Loucy (cell line): ENCODE results near the gene SMO.

Source experiments
- H2AFZ ChIP-seq: fragments of 200-600 bp; sonication (generic); 2 replicates; pipeline ENCODE4 v1.6.0; 2016; ENCODE audit warnings: antibody characterized with exemption, mild to moderate bottlenecking, low read length, moderate library complexity
- H3F3A ChIP-seq: fragments of 200-600 bp; 2 replicates; pipeline ENCODE4 v1.6.0; 2016; ENCODE audit warnings: antibody characterized with exemption, low read depth, mild to moderate bottlenecking
- H3K27me3 ChIP-seq: fragments of 200-600 bp; sonication (generic); 2 replicates; pipeline ENCODE4 v1.6.1; 2014; ENCODE audit warnings: low read length, mild to moderate bottlenecking; ENCODE audit not compliant: insufficient read depth, poor library complexity, severe bottlenecking
- H3K36me3 ChIP-seq: fragments of 200-600 bp; sonication (generic); 2 replicates; pipeline ENCODE4 v1.6.1; 2016; ENCODE audit warnings: low read length; ENCODE audit not compliant: insufficient read depth
- H3K4me1 ChIP-seq: fragments of 200-600 bp; sonication (generic); 2 replicates; pipeline ENCODE4 v1.5.1; 2014; ENCODE audit warnings: low read length, mild to moderate bottlenecking; ENCODE audit not compliant: insufficient read depth, poor library complexity, severe bottlenecking
- H3K4me2 ChIP-seq: fragments of 200-600 bp; sonication (generic); 2 replicates; pipeline ENCODE4 v1.6.0; 2014; ENCODE audit warnings: antibody characterized with exemption, low read length, low read depth, mild to moderate bottlenecking; ENCODE audit not compliant: poor library complexity, severe bottlenecking
- H3K4me3 ChIP-seq: fragments of 200-600 bp; sonication (generic); 2 replicates; pipeline ENCODE4 v1.5.1; 2014; ENCODE audit warnings: low read length, mild to moderate bottlenecking, mixed read lengths; ENCODE audit not compliant: poor library complexity, severe bottlenecking
- H3K79me2 ChIP-seq: fragments of 200-600 bp; sonication (generic); 2 replicates; pipeline ENCODE4 v1.6.1; 2014; ENCODE audit warnings: low read length; ENCODE audit not compliant: insufficient read depth
- H3K9ac ChIP-seq: fragments of 200-600 bp; sonication (generic); 2 replicates; pipeline ENCODE4 v1.6.0; 2014; ENCODE audit warnings: mild to moderate bottlenecking, low read depth, low read length, moderate library complexity; ENCODE audit not compliant: poor library complexity, severe bottlenecking
- H3K9me2 ChIP-seq: fragments of 200-600 bp; sonication (generic); replicated peaks from 2 replicates; pipeline ENCODE4 v1.6.1; 2016; ENCODE audit warnings: low read depth, low read length, mixed read lengths
- H3K9me3 ChIP-seq: fragments of 200-600 bp; sonication (generic); 2 replicates; pipeline ENCODE4 v1.6.1; 2014; ENCODE audit warnings: mild to moderate bottlenecking, antibody characterized with exemption, low read length, low read depth; ENCODE audit not compliant: insufficient read depth
- H4K20me1 ChIP-seq: fragments of 200-600 bp; sonication (generic); 2 replicates; pipeline ENCODE4 v1.6.0; 2014; ENCODE audit warnings: antibody characterized with exemption, low read length, mild to moderate bottlenecking; ENCODE audit not compliant: insufficient read depth, poor library complexity, severe bottlenecking
- CTCF ChIP-seq: fragments of 200-600 bp; sonication (generic); conservative IDR thresholded peaks from 2 replicates; pipeline ENCODE4 v1.5.1; 2014; ENCODE audit warnings: mild to moderate bottlenecking, antibody characterized with exemption, low read length
- EZH2phosphoT487 ChIP-seq: fragments of 200-600 bp; IDR thresholded peaks from 2 replicates; pipeline ENCODE4 v1.6.1; 2018; ENCODE audit warnings: antibody characterized with exemption, mild to moderate bottlenecking, moderate library complexity, borderline replicate concordance

Gene SMO

GRCh38 chr7:129205126-129205818 is 16.8 kb downstream of the SMO start:
- no peaks in the 10 kb centered on the region for H3K9me2 ChIP-seq
- H3K4me3 ChIP-seq: no peak overlapping the region
- H3K36me3 ChIP-seq: peaks cover 18% of the 10 kb centered on the region; the same call in 1 of the 2 replicates
- H2AFZ ChIP-seq: no peak overlapping the region
- no peaks in the 10 kb centered on the region for H3K27me3 ChIP-seq
- no peaks in the 10 kb centered on the region for H3K79me2 ChIP-seq
- H3F3A ChIP-seq: no peaks in the 10 kb centered on the region
- H4K20me1 ChIP-seq: no peaks in the 10 kb centered on the region
- TF ChIP-seq EZH2phosphoT487 (no peak), CTCF (no peak)
- H3K4me2 ChIP-seq: no peak overlapping the region
- no peaks in the 10 kb centered on the region for H3K4me1 ChIP-seq
- H3K9me3 ChIP-seq: no peaks in the 10 kb centered on the region
- no peak overlapping the region for H3K9ac ChIP-seq

GRCh38 chr7:129205987-129206785 is 17.8 kb downstream of the SMO start:
- Histone ChIP-seq H3K4me2 (no peak overlapping the region), H2AFZ (no peak overlapping the region), H3F3A (no peaks in the 10 kb centered on the region), H3K9me2 (no peaks in the 10 kb centered on the region), H3K9ac (no peak overlapping the region), H3K27me3 (no peaks in the 10 kb centered on the region), H4K20me1 (no peaks in the 10 kb centered on the region), H3K4me1 (no peaks in the 10 kb centered on the region), H3K79me2 (no peaks in the 10 kb centered on the region), H3K36me3 (peaks cover 18% of the 10 kb centered on the region; the same call in 1 of the 2 replicates), H3K9me3 (no peaks in the 10 kb centered on the region), H3K4me3 (no peak overlapping the region)
- TF ChIP-seq EZH2phosphoT487 (no peak), CTCF (no peak)

- no peak overlapping the region for H3K4me3 ChIP-seq
- H3K4me1 ChIP-seq: no peaks in the 10 kb centered on the region
- H3K9ac ChIP-seq: no peak overlapping the region
- H3K9me3 ChIP-seq: no peaks in the 10 kb centered on the region
- H3K79me2 ChIP-seq: no peaks in the 10 kb centered on the region
- no peaks in the 10 kb centered on the region for H3F3A ChIP-seq
- H3K9me2 ChIP-seq: no peaks in the 10 kb centered on the region
- no peak overlapping the region for H2AFZ ChIP-seq
- H3K27me3 ChIP-seq: no peaks in the 10 kb centered on the region
- peaks cover 18% of the 10 kb centered on the region; the same call in 1 of the 2 replicates for H3K36me3 ChIP-seq
- no peak for TF ChIP-seq CTCF
- no peak for TF ChIP-seq EZH2phosphoT487
- H3K4me2 ChIP-seq: no peak overlapping the region
- H4K20me1 ChIP-seq: no peaks in the 10 kb centered on the region
Observed at GRCh38 chr7:129208667-129209066, 20.2 kb downstream of the SMO start.
